ENCODE data around the gene KDSR.
A peak's percentile ranks its signal among the peaks of the same experiment; 100 is the strongest.

- TF ChIP-seq JUN (IDR thresholded peaks at IDR 0.05) = no peak
- TF ChIP-seq, protein P1, sequence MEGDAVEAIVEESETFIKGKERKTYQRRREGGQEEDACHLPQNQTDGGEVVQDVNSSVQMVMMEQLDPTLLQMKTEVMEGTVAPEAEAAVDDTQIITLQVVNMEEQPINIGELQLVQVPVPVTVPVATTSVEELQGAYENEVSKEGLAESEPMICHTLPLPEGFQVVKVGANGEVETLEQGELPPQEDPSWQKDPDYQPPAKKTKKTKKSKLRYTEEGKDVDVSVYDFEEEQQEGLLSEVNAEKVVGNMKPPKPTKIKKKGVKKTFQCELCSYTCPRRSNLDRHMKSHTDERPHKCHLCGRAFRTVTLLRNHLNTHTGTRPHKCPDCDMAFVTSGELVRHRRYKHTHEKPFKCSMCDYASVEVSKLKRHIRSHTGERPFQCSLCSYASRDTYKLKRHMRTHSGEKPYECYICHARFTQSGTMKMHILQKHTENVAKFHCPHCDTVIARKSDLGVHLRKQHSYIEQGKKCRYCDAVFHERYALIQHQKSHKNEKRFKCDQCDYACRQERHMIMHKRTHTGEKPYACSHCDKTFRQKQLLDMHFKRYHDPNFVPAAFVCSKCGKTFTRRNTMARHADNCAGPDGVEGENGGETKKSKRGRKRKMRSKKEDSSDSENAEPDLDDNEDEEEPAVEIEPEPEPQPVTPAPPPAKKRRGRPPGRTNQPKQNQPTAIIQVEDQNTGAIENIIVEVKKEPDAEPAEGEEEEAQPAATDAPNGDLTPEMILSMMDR (IDR thresholded peaks at IDR 0.05) = peak; percentile 45; the same call in 2 of the 3 replicates
- TF ChIP-seq PHF8 (IDR thresholded peaks at IDR 0.05; ENCODE audit: borderline replicate concordance, low read depth) = no peak
Measured at GRCh38 chr18:63339920-63340484, 27.0 kb downstream of the KDSR start.

Data from A549 (cell line).